GM18499 (cell line): ENCODE measurements around the gene NDST4.

Source experiments
- ATAC-seq: cut with Tn5 transposase; IDR thresholded peaks from one replicate; pipeline ENCODE4 v1.9.1; 2021; ENCODE audit warnings: moderate number of reproducible peaks; ENCODE audit not compliant: insufficient read depth, unreplicated experiment

The NDST4 gene

DNA sequence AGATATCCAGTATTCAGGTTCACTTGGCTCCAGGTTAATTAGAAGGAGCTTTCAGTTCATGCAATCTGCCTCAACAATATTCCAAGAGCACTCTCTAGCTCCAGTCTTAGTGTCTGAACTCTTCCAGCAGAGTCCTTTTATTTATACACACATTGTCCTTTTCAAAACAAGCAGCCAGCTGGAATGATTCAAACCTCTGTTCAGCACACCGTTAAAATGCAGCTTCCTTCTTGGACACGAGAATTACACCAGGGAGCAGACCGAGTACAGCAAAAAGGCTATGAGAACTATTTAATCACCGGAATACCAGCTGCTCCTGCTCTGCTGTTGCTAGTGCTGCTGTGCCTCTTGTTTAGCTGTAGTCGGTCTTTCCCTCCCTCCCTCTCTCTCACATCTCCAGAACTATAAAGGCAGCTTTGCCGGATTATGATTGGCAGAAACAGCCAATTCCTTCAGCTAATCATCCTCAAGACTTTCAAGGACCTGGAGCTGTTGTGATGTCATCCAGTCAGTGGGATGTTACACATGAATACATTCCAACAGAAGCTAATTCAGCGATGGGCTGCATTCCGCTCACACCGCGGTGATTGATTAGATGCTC is at the start of gene NDST4:
Gene NDST4, minus strand, starts transcription at position 115 of the 601 bp plus-strand sequence. CDS start 36,584 bp downstream, outside the sequence.
- no peak for ATAC-seq

DNA sequence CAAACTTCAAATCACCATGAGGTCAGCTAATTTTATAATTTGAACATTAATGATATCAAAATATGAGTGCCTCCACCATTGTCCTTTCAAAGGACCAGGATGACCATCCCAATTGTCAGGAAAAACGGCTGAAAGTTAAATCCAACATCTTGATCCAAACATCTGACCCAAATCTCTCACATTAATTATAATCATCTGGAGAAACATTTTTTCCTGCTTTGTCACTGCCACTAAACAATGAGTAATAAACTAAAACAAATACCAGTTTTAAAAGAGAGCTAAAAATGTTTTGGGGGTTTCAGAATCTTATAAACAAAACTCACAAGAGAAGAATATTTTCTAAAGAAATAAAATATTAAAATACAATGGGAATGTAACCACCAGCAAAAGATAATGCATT is 45.7 kb upstream of the NDST4 start:
- no peak for ATAC-seq

DNA sequence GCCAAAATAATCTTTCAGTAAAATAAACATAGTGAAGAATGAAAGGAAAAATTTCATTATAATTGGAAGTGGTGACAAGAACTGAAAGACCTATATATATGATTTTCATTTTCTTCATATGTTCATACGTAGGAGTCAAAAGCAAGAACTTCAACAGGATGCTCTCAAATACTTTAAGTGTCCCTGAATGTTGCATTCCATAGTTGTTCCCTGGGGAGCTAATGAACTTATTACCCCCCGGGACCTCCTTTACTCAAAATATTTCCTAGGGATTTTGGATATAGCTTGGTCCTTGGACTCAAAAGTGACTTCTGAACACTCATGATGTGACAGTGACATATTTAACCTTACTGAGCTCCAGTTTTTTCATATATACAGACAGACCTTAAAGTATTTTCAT is 44.9 kb upstream of the NDST4 start:
- ATAC-seq, result no peak

DNA sequence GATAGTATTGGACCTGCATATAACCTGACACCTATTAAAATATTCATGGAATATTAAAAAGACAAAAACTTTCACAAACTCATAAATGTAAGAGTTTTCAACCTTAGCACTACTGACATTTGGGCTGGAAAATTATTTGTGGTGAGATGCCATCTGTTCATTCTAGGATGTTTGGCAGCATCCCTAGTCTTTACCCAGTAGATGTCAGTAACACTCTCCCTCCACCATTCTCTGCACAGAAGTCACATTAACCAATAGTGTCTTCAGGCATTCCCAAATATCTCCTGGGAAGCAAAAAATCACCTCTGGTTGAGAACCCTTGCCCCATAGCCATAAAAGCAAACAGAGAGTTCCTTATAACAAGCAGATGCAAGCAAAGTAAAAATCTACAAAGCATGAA is 41.4 kb upstream of the NDST4 start:
- no peak for ATAC-seq

DNA sequence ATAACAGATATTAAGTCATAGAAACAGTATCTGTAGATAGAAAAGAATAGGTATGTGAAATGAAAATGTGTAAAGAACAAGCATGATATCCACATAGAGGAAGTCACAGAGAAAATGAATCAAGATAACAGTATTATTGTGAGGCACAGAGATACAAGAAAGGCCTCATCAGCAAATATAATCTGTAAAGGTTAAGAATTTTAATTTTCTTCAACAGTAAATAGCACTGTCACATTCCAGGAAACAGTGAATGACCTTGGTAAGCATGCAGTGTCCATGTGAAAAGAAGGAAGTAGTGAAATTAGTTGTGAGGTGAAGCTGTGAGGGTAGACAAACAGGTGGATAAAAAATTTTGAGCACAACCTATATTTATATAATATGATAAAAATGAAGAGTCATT is 39.5 kb upstream of the NDST4 start:
- no peak for ATAC-seq

DNA sequence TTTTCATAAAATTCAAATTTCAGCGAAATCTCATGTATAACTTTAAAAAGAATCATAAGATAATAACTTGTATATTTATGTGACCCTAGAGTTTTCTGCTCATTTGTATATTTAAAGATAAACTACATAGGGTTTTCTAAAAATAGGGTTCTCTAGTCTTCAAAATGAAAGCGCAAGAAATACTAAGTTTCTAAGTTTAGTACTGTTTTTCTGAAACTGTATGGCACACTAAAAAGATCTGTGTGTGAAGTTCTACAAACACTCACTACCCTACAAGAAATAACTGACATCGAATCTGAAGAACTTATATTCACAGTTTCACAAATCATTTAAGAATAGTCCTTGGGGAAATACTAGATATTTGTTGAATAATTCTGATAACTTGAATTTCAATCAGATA is 38.7 kb upstream of the NDST4 start:
- ATAC-seq, result no peak

DNA sequence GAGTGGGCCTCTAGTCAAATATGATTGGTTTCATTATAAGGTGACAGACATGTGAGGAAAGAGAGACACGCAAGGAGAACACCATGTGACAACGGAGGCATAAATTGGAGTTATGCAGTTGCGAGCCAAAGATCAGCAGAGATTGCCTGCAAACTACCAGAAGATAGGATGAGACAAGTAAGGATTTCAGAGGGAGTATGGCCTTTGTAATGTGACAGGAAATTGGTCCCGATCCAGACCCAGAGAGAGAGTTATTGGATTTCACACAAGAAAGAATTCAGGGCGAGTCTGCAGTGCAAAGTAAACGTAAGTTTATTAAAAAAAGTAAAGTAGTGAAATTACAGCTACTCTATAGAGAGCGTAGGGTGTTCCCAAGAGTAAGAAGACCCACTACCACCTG is 35.7 kb upstream of the NDST4 start:
- no peak for ATAC-seq

DNA sequence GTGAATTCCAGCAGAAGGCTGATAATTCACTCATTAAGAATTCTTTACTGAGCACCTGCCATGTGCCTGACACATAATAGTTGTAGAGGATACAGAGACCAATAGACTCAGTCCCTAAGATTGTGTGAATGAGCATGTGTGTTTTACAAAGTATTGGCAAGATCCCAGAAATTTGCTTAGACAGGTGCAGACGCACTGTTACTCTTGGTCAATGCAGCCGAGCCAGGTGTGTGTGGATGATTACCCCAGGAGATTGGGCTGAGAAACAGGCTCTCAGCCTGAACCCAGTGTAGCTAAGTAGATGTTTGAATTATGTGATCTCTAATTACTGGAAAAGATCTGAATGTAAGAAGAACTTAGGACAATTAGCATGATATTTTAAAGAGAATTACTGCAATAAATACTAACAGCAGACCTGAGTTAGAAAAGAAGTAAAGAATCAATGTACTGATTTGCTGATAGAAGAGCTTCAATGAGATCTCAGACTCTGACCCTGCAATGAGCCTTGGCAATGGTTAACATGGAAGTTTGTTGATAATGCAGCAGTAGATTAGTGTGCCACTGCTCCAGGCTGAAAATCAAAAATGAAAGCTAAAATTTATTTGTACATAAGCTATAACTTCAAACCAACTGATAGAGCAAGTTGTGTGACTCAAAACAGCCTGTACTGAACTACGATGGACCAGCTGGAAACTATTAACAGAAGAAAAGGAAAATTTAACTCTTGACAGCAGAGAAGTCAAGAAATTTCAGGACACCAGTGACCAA is 32.2 kb upstream of the NDST4 start:
- ATAC-seq, result no peak

DNA sequence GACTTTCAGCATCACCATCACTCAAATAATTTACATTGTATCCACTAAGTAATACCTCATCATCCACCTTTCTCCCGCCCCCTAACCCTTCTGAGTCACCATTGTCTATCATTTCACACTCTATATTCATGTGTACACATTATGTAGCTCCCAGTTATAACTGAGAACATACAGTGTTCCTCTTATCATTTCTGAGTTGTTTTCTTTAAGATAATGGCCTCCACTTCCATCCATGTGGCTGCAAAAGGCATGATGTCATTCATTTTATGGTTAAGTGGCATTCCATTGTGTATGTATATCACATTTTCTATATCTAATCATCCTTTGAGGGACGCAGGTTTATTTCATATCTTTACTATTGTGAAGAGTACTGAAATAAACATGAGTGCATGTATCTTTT is 14.6 kb upstream of the NDST4 start:
- ATAC-seq, result no peak

DNA sequence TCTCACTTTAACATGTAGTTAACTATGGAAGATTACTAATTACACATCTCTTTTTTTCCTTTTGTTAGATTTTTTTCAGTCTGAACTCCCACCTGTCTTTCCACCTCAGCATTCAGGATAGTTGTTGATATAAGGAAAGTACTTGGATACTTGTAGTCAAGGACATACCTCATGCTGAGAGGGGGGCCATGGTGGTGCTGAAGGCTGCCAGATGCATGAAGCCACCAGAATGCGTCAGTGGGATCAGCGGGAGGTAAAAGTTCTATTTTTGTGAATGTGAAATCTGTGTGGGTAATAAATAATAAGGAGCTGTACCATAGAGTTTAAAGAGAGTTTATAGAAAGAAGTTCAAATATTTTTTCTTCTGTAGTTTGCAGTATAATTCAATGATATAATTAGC is 13.1 kb upstream of the NDST4 start:
- no peak for ATAC-seq

DNA sequence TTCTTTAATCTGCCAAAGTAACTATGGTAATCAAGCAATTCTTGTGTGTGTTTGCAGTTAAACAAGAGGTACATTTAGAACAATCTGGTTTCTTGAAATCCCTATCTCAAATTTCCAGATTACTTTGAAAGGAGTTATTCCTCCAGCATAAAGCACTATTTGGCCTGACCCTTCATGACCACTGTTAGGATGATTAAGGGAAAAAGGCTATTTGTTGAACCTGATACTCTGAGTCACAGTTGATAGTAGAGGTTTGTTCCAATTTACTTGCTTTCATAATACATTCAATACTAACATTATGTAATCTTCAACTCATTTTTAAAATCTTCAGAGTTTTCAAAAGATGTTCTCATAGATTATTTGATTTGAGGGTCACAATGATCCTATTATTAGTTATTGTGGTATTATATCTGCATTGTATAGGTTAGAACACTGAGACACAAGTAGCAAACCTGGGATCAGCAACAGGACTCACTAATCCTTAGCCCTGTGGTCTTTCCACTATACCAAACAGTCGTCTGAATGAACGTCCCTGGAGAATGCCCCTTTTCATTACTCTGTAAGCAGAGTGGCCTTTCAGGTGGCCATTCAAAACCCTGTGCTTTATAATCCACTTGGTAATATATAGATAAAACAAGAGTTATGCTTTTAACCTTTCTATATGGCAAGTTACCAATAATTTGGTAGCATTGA is 8.1 kb upstream of the NDST4 start:
- no peak for ATAC-seq

DNA sequence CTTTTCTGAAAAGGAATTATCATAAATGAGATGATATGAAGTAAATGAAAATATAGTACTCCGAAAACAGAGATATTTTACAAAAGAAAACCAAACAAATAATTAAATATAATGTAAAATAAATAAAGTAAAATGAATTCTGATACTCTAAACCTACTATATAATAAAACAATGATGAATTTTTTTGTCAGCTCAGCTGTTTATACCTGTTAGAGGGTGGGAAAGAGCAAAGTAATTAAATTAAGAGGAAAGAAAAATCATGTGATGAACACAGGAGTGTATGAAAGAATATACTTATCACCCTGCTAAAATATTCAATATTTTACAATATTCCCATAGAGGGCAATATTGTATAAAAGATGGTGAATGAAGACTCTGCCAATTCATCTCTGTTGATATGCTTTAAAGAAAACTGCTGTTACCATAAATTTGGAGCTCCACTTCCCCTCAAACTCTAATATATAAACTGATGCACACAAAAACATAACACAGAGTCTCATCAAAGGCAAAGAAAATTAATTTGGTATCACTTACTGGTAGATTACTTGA is 6.5 kb upstream of the NDST4 start:
- no peak for ATAC-seq

DNA sequence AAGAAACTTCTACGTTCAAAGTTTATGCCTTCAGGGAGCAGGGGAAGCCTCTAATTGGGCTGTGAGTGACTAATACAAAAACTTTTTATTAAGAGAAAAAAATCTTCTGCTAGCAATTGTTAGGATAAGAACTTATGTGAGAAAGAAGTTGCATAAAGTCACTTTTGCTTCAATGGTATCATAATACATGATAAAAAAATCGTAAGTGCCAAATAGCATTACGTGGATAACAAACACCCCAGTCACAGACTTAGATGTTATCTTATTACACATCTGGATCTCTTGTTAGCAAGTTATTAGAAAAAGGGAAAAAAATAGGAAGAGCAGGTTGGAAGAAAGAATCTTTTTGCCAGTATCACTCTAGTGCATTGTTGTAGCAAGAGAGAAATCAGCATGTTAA is 4.2 kb upstream of the NDST4 start:
- ATAC-seq, result no peak

DNA sequence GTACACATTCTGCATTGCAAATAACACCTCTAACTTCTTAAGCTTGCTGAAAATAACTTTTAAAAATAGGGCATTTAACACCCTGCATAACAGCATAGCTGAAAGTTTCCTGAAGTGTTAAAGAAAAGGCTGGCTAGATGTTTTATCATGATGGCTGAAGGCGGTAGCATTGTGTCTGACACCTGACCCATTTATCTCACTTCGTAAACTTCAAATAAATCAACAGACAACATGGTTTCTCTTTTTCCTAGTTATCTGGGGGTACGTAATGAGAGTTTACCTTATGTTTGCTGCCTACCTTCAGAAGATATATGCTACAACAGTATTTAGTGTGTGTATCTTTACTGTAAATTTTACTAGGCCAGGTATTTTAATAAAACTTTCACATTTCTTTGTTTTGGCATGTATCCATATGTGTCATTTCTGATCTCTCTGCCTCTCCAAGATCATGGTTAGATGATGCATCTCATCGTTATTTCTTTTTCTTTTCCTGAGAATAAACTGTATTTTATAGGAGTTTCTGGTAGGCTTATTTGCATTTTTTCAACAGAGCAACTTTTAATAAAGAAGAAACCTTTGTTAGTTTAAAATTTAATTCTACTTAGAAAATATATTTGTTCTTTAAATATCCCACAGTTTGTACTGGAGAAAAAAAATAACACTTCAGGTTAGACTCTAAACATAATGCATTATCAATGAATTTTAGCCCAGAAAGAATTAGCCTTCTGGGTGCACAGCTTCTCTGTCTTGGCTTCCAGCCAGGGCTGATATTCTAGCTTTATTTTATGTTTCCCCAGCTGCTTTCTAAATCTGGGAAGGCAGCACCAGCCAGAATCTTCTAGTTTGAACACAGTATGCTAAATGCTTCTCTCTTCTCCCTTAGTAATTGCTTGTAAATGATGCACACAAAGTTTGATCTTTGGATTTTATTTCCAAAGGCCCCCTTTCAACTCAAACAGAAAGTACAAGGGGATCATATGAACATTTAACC is 2.9 kb downstream of the NDST4 start:
- no peak for ATAC-seq

DNA sequence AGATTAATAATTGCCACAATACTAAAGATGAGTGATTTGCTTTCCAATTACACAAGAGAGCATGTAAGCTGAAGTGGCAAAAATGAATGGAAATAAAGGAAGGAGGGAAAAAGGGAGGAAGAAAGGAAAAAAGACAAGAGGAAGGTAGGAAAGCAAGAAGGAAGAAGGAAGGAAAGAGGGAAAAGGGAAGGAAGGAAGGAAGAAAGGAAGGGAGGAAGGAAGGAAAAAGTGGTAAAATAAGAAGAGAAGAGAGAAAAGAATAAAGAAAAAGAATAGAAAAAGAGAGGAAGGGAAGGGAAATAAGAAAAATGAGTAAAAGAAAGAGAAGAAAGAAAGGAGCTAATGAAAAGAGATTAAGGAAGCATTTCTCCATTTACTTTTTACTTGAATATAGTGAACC is 4.6 kb downstream of the NDST4 start:
- no peak for ATAC-seq

DNA sequence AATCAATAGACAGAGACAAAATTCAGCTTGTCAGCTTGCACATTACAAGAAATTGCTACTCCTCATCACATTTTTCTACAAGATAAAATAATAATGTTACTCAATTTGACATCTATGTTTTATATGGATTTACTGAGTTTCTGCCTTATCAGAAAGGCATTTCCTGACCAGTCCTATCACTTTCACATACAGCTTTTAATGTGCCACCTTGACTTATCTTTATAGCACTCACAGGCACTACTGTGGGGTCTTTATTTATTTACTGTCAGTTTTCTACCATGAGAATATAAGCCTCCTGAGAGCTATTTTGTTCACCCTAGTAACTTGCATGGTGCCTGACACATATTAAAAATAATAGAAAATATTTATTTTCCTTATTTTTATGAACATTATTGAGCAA is 6.0 kb downstream of the NDST4 start:
- no peak for ATAC-seq

DNA sequence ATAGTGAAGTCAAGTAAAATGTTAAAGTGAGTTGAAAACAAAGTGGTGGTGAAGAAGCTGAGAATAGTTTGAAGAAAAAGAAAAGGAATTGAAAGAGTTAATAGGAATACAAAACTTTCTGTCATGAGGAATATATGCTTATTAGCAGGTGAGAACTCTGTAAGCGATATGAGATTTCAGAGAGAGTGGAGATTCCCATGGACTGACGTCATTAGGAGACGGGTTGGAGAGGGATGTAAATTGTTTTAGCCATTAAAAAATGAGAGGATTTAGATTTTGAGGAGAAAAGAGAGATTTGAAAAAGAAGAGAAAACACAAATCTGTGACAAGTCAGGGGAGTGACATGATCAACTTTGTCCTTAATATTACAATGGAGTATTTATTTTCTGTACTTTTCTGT is 11.7 kb downstream of the NDST4 start:
- no peak for ATAC-seq

DNA sequence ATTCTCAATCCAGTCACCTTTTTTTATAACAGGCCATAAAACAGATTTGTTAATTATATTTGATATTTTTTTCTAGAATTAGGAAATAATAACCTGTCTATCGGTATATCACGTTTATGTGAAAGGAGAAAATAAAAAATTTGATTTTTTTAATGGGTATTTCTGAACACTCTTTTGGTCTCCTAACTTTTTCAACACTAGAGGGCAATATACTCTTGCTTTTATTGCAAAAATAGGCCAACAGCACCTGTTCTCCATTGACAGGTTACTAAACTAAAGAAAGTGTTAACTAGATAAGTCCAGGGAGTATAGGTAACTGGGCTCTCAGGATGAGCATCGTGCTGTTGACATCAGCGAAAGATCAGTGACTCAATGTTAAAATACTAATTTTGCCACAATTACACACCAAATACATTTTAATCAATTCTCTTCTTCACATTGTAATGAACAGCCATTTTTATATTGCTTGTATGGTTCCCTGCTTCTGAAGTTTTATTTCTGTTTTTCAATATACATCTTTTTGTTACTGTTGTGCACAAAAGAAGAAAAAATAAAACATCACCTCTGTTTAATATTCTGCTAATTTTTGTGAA is 22.8 kb downstream of the NDST4 start:
- peak; percentile 80 for ATAC-seq

DNA sequence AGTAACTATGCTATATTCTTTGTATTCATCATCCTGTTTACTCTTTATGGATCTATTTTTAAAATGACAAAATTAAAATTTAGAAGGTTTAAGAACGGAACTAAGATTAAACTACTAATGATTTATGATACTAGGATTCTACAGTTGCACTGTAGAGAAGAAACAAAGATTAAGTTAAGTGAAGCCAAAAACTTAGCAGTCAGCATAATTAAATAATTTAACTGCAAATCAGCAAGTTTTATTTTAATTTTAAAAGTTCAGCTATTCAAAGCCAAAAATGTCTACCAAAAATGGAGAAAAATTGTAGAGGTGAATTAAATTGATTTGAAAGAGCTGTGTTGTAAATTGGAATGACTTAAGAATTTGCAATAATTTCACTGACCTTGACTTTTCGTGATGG is 30.8 kb downstream of the NDST4 start:
- no peak for ATAC-seq

DNA sequence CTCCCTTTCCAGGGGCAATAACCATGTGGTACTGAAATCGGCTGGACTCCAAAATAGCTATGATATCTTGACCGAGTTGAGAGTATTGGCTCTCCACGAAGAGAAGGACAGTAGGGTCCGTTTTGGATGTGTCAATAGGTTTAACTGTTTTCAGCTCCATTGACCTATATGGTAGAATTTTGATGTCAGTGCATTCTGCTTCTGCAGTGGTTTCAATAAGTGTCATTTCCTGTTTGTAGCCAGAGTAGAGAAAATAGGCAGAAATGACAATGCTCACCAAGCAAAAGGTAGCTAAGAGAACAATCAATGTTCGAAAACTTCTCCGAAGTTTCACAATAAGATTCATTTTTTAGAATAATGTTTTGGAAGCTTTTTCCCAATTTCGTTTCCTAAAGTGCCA is 36.7 kb downstream of the NDST4 start:
- no peak for ATAC-seq
